Hepatocyte (in vitro differentiated cells): Measurements from ENCODE around the gene SNRPD2. TPM values are rescaled to one million over a fixed set of nuclear protein-coding genes. Genes with fewer than 3 reads are reported as not detected.
A peak's percentile ranks its signal among the peaks of the same experiment; 100 is the strongest.

Experiments
- DNase-seq: peaks from one replicate; pipeline ENCODE4 v3.0.0-alpha.2; 2016; ENCODE audit warnings: low spot score
- H2AFZ ChIP-seq: fragments of 200-600 bp; sonication (generic); 2 replicates; pipeline ENCODE4 v1.6.0; 2016; ENCODE audit warnings: antibody characterized with exemption, mild to moderate bottlenecking
- H3K27ac ChIP-seq: fragments of 200-600 bp; sonication (generic); 2 replicates; pipeline ENCODE4 v1.5.1; 2016; ENCODE audit warnings: mild to moderate bottlenecking
- H3K27me3 ChIP-seq: fragments of 200-600 bp; sonication (generic); 2 replicates; pipeline ENCODE4 v1.6.1; 2016
- H3K36me3 ChIP-seq: fragments of 200-600 bp; sonication (generic); replicated peaks from 2 replicates; pipeline ENCODE4 v1.5.1; 2016; ENCODE audit warnings: low read depth; ENCODE audit not compliant: insufficient read depth
- H3K4me1 ChIP-seq: fragments of 200-600 bp; sonication (generic); 2 replicates; pipeline ENCODE4 v1.5.1; 2016; ENCODE audit warnings: mild to moderate bottlenecking, moderate library complexity; ENCODE audit not compliant: insufficient read depth
- H3K4me2 ChIP-seq: fragments of 200-600 bp; sonication (generic); 2 replicates; pipeline ENCODE4 v1.6.0; 2016
- H3K4me3 ChIP-seq: fragments of 200-600 bp; sonication (generic); 2 replicates; pipeline ENCODE4 v1.5.1; 2016; ENCODE audit warnings: mild to moderate bottlenecking
- H3K79me2 ChIP-seq: fragments of 200-600 bp; sonication (generic); 2 replicates; pipeline ENCODE4 v1.6.0; 2017; ENCODE audit warnings: mild to moderate bottlenecking
- H3K9me2 ChIP-seq: fragments of 200-600 bp; sonication (generic); replicated peaks from 2 replicates; pipeline ENCODE4 v1.6.0; 2017; ENCODE audit warnings: mild to moderate bottlenecking; ENCODE audit not compliant: insufficient read depth
- H3K9me3 ChIP-seq: fragments of 200-600 bp; sonication (generic); 2 replicates; pipeline ENCODE4 v1.5.1; 2016; ENCODE audit warnings: low read depth, mild to moderate bottlenecking
- H4K20me1 ChIP-seq: fragments of 200-600 bp; sonication (generic); 2 replicates; pipeline ENCODE4 v1.6.0; 2016; ENCODE audit warnings: mild to moderate bottlenecking; ENCODE audit not compliant: insufficient read depth, poor library complexity, severe bottlenecking
- CTCF ChIP-seq: fragments of 200-600 bp; sonication (generic); IDR thresholded peaks from 2 replicates; pipeline ENCODE4 v1.5.1; 2016; ENCODE audit warnings: antibody characterized with exemption, mild to moderate bottlenecking; ENCODE audit not compliant: poor library complexity
- EZH2 ChIP-seq: fragments of 200-600 bp; sonication (generic); IDR thresholded peaks from 2 replicates; pipeline ENCODE4 v1.6.1; 2016; ENCODE audit warnings: antibody characterized with exemption, mild to moderate bottlenecking, borderline replicate concordance
- EZH2phosphoT487 ChIP-seq: fragments of 200-600 bp; sonication (generic); IDR thresholded peaks from one replicate; pipeline ENCODE4 v1.6.1; 2018; ENCODE audit warnings: antibody characterized with exemption, mild to moderate bottlenecking, low read depth, moderate library complexity; ENCODE audit not compliant: unreplicated experiment, severe bottlenecking
- WGBS: methylation state at CpG from one replicate; pipeline ENCODE4 v1.1.6; 2016; ENCODE audit warnings: low lambda C conversion rate; ENCODE audit errors: missing lambda C conversion rate; 5-methylcytosine and 5-hydroxymethylcytosine counted together
- polyA plus RNA-seq: library from polyadenylated mRNA; unstranded; fragments of >200 nt; fragmentation: Nextera tagmentation; extraction: Ambion mirVana; gene quantifications from 2 replicates; pipeline ENCODE4 v1.2.1, GENCODE V29; 2016
- total RNA-seq: library from RNA; depleted of rRNA; stranded (reverse); fragments of >200 nt; gene quantifications from 2 replicates; pipeline ENCODE4 v1.2.3, GENCODE V29; 2014

Gene SNRPD2
- total and polyA plus RNA-seq, 2 experiments from 2014 or later = 149 to 478 TPM

- Histone ChIP-seq H3K36me3 (no peaks in the 10 kb centered on the region), H3K4me2 (peak overlapping the region; percentile 73), H4K20me1 (no peaks in the 10 kb centered on the region), H3K4me3 (peak overlapping the region; percentile 10), H2AFZ (peak overlapping the region; percentile 78), H3K4me1 (peaks cover 9% of the 10 kb centered on the region), H3K27me3 (no peaks in the 10 kb centered on the region), H3K79me2 (no peaks in the 10 kb centered on the region), H3K9me3 (no peaks in the 10 kb centered on the region), H3K9me2 (no peaks in the 10 kb centered on the region), H3K27ac (peak overlapping the region; percentile 43)
- DNase-seq = peak; percentile 93
- WGBS = 5% methylated on average over 24 of the region's 27 CpGs
- TF ChIP-seq EZH2phosphoT487 (no peak), CTCF (no peak), EZH2 (no peak)
Measured at GRCh38 chr19:45645631-45646344, 46.0 kb downstream of the SNRPD2 start.

GRCh38 chr19:45645068-45645630 lies 46.6 kb downstream of the SNRPD2 start:
- Histone ChIP-seq H3K27ac (no peak overlapping the region), H3K9me3 (no peaks in the 10 kb centered on the region), H3K4me1 (peaks cover 9% of the 10 kb centered on the region), H3K79me2 (no peaks in the 10 kb centered on the region), H3K27me3 (no peaks in the 10 kb centered on the region), H4K20me1 (no peaks in the 10 kb centered on the region), H3K4me2 (peak overlapping the region; percentile 73), H3K4me3 (no peak overlapping the region), H3K36me3 (no peaks in the 10 kb centered on the region), H2AFZ (no peak overlapping the region), H3K9me2 (no peaks in the 10 kb centered on the region)
- TF ChIP-seq EZH2phosphoT487 = no peak
- no peak for TF ChIP-seq EZH2
- TF ChIP-seq CTCF = no peak
- 15% methylated on average over 14 of the region's 35 CpGs for WGBS
- no peak for DNase-seq

- Histone ChIP-seq H3K4me3 (no peak overlapping the region), H3K36me3 (no peaks in the 10 kb centered on the region), H4K20me1 (no peaks in the 10 kb centered on the region), H3K27ac (no peak overlapping the region), H3K4me1 (peaks cover 9% of the 10 kb centered on the region), H3K27me3 (no peaks in the 10 kb centered on the region), H3K79me2 (no peaks in the 10 kb centered on the region), H3K9me3 (no peaks in the 10 kb centered on the region), H3K4me2 (peak overlapping the region; percentile 78), H3K9me2 (no peaks in the 10 kb centered on the region), H2AFZ (no peak overlapping the region)
- no peak for DNase-seq
- TF ChIP-seq EZH2phosphoT487 (no peak), CTCF (no peak), EZH2 (no peak)
- 52% methylated on average over 14 of the region's 14 CpGs for WGBS
Measured at GRCh38 chr19:45643927-45644771, 47.6 kb downstream of the SNRPD2 start.
